A549 (cell line): ENCODE measurements around the gene UBE2H. TPM values are rescaled to one million over a fixed set of nuclear protein-coding genes. Genes with fewer than 3 reads are reported as not detected.

Experiments used
- ATAC-seq, 2 experiments: fragments of 200-7000 bp in 1 of 2; fragments of >200 bp in 1 of 2; cut with Nextera tagmentation in 1 of 2; cut with Tn5 transposase in 1 of 2; 3 replicates each; pipeline versions ENCODE4 v1.8.0 to v1.9.1; 2018 to 2020; ENCODE audit warnings: mild to moderate bottlenecking in 1 of 2, moderate library complexity in 1 of 2
- CTCF ChIA-PET: fragments of 300-600 bp; sonication (Branson Sonifier 250); formaldehyde crosslinking; extraction: SDS; loops from one replicate; lab custom pipeline; 2021; ENCODE audit warnings: antibody characterized with exemption, inconsistent platforms; lab: Yijun Ruan, JAX
- POLR2A ChIA-PET: fragments of 350-600 bp; formaldehyde crosslinking; extraction: SDS; loops from one replicate; lab custom pipeline; 2021; ENCODE audit warnings: antibody characterized with exemption, inconsistent platforms; lab: Yijun Ruan, JAX
- DNase-seq, 2 experiments: peaks; one replicate each; pipeline versions ENCODE4 v3.0.0 to v3.0.0-alpha.2; 2011 to 2016; ENCODE audit warnings: low read depth in 1 of 2, low spot score in 1 of 2
- FAIRE-seq: peaks from 2 replicates; lab custom pipeline; 2011; peaks lifted over from hg19 to GRCh38; lab: Jason Lieb, UNC
- H3K27ac ChIP-seq, 2 experiments: fragments of >200 bp; sonication (Bioruptor Twin); formaldehyde crosslinking; 3 replicates each; pipeline ENCODE4 v1.5.1; 2016 to 2017
- H3K4me1 ChIP-seq: fragments of >200 bp; sonication (Bioruptor Twin); formaldehyde crosslinking; 3 replicates; pipeline ENCODE4 v1.6.1; 2016
- H3K4me2 ChIP-seq: fragments of >200 bp; sonication (Bioruptor Twin); formaldehyde crosslinking; 3 replicates; pipeline ENCODE4 v1.6.1; 2016
- H3K4me3 ChIP-seq: fragments of >200 bp; sonication (Bioruptor Twin); formaldehyde crosslinking; 3 replicates; pipeline ENCODE4 v1.5.1; 2016
- H3K9me3 ChIP-seq: fragments of >200 bp; sonication (Bioruptor Twin); formaldehyde crosslinking; 3 replicates; pipeline ENCODE4 v1.6.1; 2016
- CEBPB ChIP-seq, 2 experiments: fragments of >200 bp in 1 of 2; sonication (Bioruptor Twin) in 1 of 2; formaldehyde crosslinking in 1 of 2; IDR thresholded peaks; 2 replicates each; pipeline ENCODE4 v1.6.1; 2012 to 2016
- CHD4 ChIP-seq: fragments of 200-600 bp; sonication (generic); IDR thresholded peaks from 2 replicates; pipeline ENCODE4 v1.6.1; 2016; ENCODE audit warnings: antibody characterized with exemption, mild to moderate bottlenecking, borderline replicate concordance
- EHF ChIP-seq: fragments of 250-450 bp; sonication (Bioruptor Pico); IDR thresholded peaks from 2 replicates; pipeline ENCODE4 v1.5.0; 2020; ENCODE audit warnings: mild to moderate bottlenecking
- FOSL2 ChIP-seq, 2 experiments: fragments of 450-650 bp in 1 of 2; fragments of >200 bp in 1 of 2; sonication (Bioruptor Twin) in 1 of 2; formaldehyde crosslinking; IDR thresholded peaks; 2 replicates each; pipeline versions ENCODE4 v1.5.0 to v1.6.1; 2016 to 2020; ENCODE audit warnings: mild to moderate bottlenecking in 1 of 2, moderate library complexity in 1 of 2
- GATA3 ChIP-seq: IDR thresholded peaks from 2 replicates; pipeline ENCODE4 v1.6.1; 2012; ENCODE audit warnings: borderline replicate concordance
- HES2 ChIP-seq: fragments of >200 bp; sonication (Bioruptor Twin); formaldehyde crosslinking; IDR thresholded peaks from 2 replicates; pipeline ENCODE4 v1.6.1; 2016
- HEYL ChIP-seq: fragments of 250-450 bp; sonication (Bioruptor Pico); IDR thresholded peaks from 2 replicates; pipeline ENCODE4 v1.8.0; 2021; ENCODE audit warnings: mild to moderate bottlenecking, moderate library complexity
- HOXA7 ChIP-seq: fragments of 250-450 bp; sonication (Bioruptor Pico); IDR thresholded peaks from 2 replicates; pipeline ENCODE4 v1.5.0; 2020; ENCODE audit warnings: mild to moderate bottlenecking, moderate library complexity
- HOXB13 ChIP-seq: fragments of 250-450 bp; sonication (Bioruptor Pico); IDR thresholded peaks from 2 replicates; pipeline ENCODE4 v1.5.0; 2020; ENCODE audit warnings: low read depth, mild to moderate bottlenecking, moderate library complexity
- HOXB5 ChIP-seq: fragments of 250-450 bp; sonication (Bioruptor Pico); IDR thresholded peaks from 2 replicates; pipeline ENCODE4 v1.5.0; 2020; ENCODE audit warnings: mild to moderate bottlenecking, moderate library complexity
- JUNB ChIP-seq: fragments of >200 bp; sonication (Bioruptor Twin); formaldehyde crosslinking; IDR thresholded peaks from 2 replicates; pipeline ENCODE4 v1.6.1; 2016
- MAX ChIP-seq: IDR thresholded peaks from 2 replicates; pipeline ENCODE4 v1.6.1; 2012
- MAZ ChIP-seq: fragments of 150-350 bp; IDR thresholded peaks from 2 replicates; pipeline ENCODE4 v1.6.1; 2014; ENCODE audit warnings: antibody characterized with exemption, low read depth, low read length, borderline replicate concordance
- NFE2L2 ChIP-seq: fragments of 150-350 bp; conservative IDR thresholded peaks from 2 replicates; pipeline ENCODE4 v1.6.1; 2014; ENCODE audit warnings: low read length
- NPAS2 ChIP-seq: fragments of 250-450 bp; sonication (Bioruptor Pico); IDR thresholded peaks from 2 replicates; pipeline ENCODE4 v1.8.0; 2022; ENCODE audit warnings: mild to moderate bottlenecking, moderate library complexity, borderline replicate concordance
- NR3C1 ChIP-seq: fragments of >200 bp; sonication (Bioruptor Twin); formaldehyde crosslinking; IDR thresholded peaks from 3 replicates; pipeline ENCODE4 v1.6.1; 2017
- PHF8 ChIP-seq: fragments of 200-600 bp; sonication (generic); IDR thresholded peaks from 2 replicates; pipeline ENCODE4 v1.6.1; 2016; ENCODE audit warnings: low read depth, mild to moderate bottlenecking, antibody characterized with exemption, moderate library complexity, borderline replicate concordance
- POLR2A ChIP-seq: IDR thresholded peaks from 2 replicates; pipeline ENCODE4 v1.6.1; 2012; ENCODE audit warnings: mild to moderate bottlenecking, low read length
- POLR2AphosphoS2 ChIP-seq: conservative IDR thresholded peaks from 2 replicates; pipeline ENCODE4 v1.6.1; 2012; ENCODE audit warnings: low read length, improper control_type of control experiment, inconsistent platforms
- RARB ChIP-seq: fragments of 250-450 bp; sonication (Bioruptor Pico); IDR thresholded peaks from 2 replicates; pipeline ENCODE4 v1.8.0; 2021; ENCODE audit warnings: mild to moderate bottlenecking, moderate library complexity
- RCOR1 ChIP-seq: fragments of 150-350 bp; IDR thresholded peaks from 2 replicates; pipeline ENCODE4 v1.6.1; 2014; ENCODE audit warnings: antibody characterized with exemption, low read length, low read depth
- RFX5 ChIP-seq: fragments of 450-650 bp; IDR thresholded peaks from 2 replicates; pipeline ENCODE4 v1.7.1; 2014; ENCODE audit warnings: antibody characterized with exemption, mild to moderate bottlenecking, moderate library complexity
- SREBF2 ChIP-seq: fragments of 450-650 bp; IDR thresholded peaks from 2 replicates; pipeline ENCODE4 v1.6.1; 2014; ENCODE audit warnings: mild to moderate bottlenecking, moderate library complexity
- TP53 ChIP-seq: fragments of 250-450 bp; sonication (Bioruptor Pico); IDR thresholded peaks from 2 replicates; pipeline ENCODE4 v1.5.0; 2021; ENCODE audit warnings: mild to moderate bottlenecking, moderate library complexity
- ZFP36 ChIP-seq: fragments of 450-650 bp; IDR thresholded peaks from 2 replicates; pipeline ENCODE4 v1.6.1; 2014; ENCODE audit warnings: borderline replicate concordance; ENCODE audit not compliant: partially characterized antibody
- WGBS: methylation state at CpG from one replicate; pipeline ENCODE4 v1.1.6; 2017; ENCODE audit errors: missing lambda C conversion rate; 5-methylcytosine and 5-hydroxymethylcytosine counted together
- polyA plus RNA-seq, 4 experiments: library from polyadenylated mRNA; depleted of rRNA in 3 of 4; stranded (reverse); fragments of >200 nt; fragmentation: RNase III in 1 of 4; extraction: RNeasy Plus Mini Kit Qiagen cat#74134 plus additional on column Dnase treatment in 1 of 4; gene quantifications; 2 replicates in 3 of 4; 3 replicates in 1 of 4; pipeline ENCODE4 v1.2.3, GENCODE V29; 2011 to 2017
- TF ChIP-seq, protein P1 (sequence below): IDR thresholded peaks from 2 replicates; pipeline ENCODE4 v1.6.1; 2012; ENCODE audit warnings: low read depth, borderline replicate concordance
- TF ChIP-seq, protein P2 (sequence below): fragments of >200 bp; sonication (Bioruptor Twin); formaldehyde crosslinking; IDR thresholded peaks from 3 replicates; pipeline ENCODE4 v1.5.1; 2016

The UBE2H gene
- polyA plus RNA-seq, 2 of the 4 experiments (the other 2 are of a cell fraction), result 73.5 to 99.2 TPM

DNA sequence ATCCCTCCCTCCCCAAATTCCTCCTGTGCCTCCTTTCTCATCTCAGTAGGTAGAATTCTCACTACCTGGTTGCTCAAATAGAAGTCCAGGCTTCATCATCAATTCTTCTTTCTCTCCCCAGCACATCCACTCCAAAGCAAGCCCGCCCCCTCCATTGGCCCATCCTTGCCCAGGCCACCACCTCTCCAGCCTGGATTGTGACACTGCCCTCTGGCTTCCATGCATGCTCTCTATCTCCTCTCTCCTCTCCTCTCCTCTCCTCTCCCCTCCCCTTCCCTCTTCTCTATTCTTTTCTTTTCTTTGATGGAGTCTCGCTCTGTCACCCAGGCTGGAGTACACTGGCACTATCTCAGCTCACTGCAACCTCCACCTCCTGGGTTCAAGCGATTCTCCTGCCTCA, 144.9 kb downstream of the UBE2H start:
- no peak for TF ChIP-seq FOSL2 (IDR thresholded peaks at IDR 0.05)
- TF ChIP-seq FOSL2 (CRISPR knock-in tag; IDR thresholded peaks at IDR 0.05), result no peak
- no peak for TF ChIP-seq CEBPB (IDR thresholded peaks at IDR 0.05)
- TF ChIP-seq POLR2A, result no peak
- no peak for TF ChIP-seq HEYL (CRISPR knock-in tag)
- no peak for TF ChIP-seq NFE2L2
- peak in 1 of 2 experiments; percentile 46 for DNase-seq
- Histone ChIP-seq H3K4me1 (no peaks in the 10 kb centered on the region), H3K9me3 (no peaks in the 10 kb centered on the region), H3K4me3 (no peak overlapping the region), H3K4me2 (no peak overlapping the region), H3K27ac (no peak overlapping the region)
- ATAC-seq, result peak; percentile 65 to 71; a peak in 4 of 6 replicates
- CTCF ChIA-PET, result interaction anchor here (1.3 to 1.4 kb wide), 3 partner anchors 12 to 17 kb away, joined by 3 to 7 read pairs (median 3); no protein-coding TSS in a partner anchor
- FAIRE-seq, result no peak
- POLR2A ChIA-PET, result interaction anchor here (0.6 kb wide), 1 partner anchor 18 kb away, joined by 3 read pairs; no protein-coding TSS in a partner anchor
- 83% methylated on average over 3 of the region's 3 CpGs for WGBS

DNA sequence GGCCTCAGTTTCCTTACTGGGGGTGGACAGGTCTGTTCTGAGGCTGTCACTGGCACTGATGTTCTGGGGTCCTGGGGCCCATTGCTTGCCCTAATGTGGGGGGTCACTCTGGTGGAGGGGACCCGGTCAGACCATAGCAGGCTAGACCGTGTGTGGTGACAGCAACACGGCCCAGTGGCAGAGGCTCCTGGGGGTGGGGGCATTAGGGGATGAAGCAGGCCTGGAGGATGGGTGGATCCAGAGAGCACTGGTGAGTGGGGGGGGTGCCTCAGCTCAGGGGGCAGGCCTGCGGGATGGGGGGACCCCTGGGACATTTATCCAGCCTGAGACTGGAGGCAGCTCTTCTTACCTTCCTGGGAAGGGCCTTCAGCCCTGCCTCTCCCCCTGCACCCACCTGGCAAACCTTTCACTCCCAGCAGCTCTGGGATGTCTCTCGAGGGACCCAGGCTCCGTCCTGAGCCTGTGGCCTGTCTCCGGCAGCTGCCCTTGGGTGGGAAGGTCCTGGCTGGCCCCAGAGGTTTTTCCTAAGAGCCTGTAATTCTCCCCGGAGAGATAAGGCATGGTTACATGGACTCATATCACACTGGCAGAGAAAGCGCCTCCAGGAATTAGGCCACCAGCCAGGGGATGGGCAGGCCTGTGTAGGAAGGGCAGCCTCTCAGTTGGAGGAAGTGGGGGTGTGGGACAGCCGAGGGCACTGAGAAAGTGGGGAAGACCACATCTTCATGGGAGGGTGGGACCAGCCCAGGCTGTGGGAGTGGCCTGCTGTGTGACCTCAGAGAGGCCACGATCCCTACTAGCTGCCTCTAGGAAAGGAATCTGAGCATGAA, 147.7 kb downstream of the UBE2H start:
- no peak for TF ChIP-seq NFE2L2
- no peak for TF ChIP-seq MAZ
- no peak for TF ChIP-seq RCOR1
- TF ChIP-seq ZFP36, result no peak
- no peak for TF ChIP-seq TP53 (CRISPR knock-in tag)
- TF ChIP-seq, protein P1, sequence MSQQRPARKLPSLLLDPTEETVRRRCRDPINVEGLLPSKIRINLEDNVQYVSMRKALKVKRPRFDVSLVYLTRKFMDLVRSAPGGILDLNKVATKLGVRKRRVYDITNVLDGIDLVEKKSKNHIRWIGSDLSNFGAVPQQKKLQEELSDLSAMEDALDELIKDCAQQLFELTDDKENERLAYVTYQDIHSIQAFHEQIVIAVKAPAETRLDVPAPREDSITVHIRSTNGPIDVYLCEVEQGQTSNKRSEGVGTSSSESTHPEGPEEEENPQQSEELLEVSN, result no peak
- TF ChIP-seq, all 56 proteins: peak for 0
- no peak overlapping the region for H3K4me3 ChIP-seq
- no peak overlapping the region for H3K4me2 ChIP-seq
- ATAC-seq (peak in 1 of 2 experiments; percentile 11; a peak in 2 of 6 replicates), DNase-seq (no peak), FAIRE-seq (no peak)
- H3K4me1 ChIP-seq, result no peaks in the 10 kb centered on the region
- ChIA-PET CTCF (interaction anchor here (0.6 to 3.3 kb wide), 5 partner anchors 10 to 835 kb away, joined by 3 to 20 read pairs (median 3); no protein-coding TSS in a partner anchor), POLR2A (no interaction called here)
- 68% methylated on average over 7 of the region's 11 CpGs for WGBS
- H3K27ac ChIP-seq, result no peak overlapping the region
- H3K9me3 ChIP-seq, result no peaks in the 10 kb centered on the region

GRCh38 chr7:129804111-129804889, 148.5 kb downstream of the UBE2H start:
- DNase-seq (no peak), FAIRE-seq (no peak), ATAC-seq (no peak)
- no peaks in the 10 kb centered on the region for H3K4me1 ChIP-seq
- H3K27ac ChIP-seq, result no peak overlapping the region
- H3K4me2 ChIP-seq, result no peak overlapping the region
- H3K9me3 ChIP-seq, result no peaks in the 10 kb centered on the region
- no peak for TF ChIP-seq HOXA7
- TF ChIP-seq EHF (CRISPR knock-in tag), result no peak
- TF ChIP-seq HOXB13 (CRISPR knock-in tag), result no peak
- no peak for TF ChIP-seq ZFP36
- TF ChIP-seq, protein P2, sequence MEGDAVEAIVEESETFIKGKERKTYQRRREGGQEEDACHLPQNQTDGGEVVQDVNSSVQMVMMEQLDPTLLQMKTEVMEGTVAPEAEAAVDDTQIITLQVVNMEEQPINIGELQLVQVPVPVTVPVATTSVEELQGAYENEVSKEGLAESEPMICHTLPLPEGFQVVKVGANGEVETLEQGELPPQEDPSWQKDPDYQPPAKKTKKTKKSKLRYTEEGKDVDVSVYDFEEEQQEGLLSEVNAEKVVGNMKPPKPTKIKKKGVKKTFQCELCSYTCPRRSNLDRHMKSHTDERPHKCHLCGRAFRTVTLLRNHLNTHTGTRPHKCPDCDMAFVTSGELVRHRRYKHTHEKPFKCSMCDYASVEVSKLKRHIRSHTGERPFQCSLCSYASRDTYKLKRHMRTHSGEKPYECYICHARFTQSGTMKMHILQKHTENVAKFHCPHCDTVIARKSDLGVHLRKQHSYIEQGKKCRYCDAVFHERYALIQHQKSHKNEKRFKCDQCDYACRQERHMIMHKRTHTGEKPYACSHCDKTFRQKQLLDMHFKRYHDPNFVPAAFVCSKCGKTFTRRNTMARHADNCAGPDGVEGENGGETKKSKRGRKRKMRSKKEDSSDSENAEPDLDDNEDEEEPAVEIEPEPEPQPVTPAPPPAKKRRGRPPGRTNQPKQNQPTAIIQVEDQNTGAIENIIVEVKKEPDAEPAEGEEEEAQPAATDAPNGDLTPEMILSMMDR, result no peak
- no peak for TF ChIP-seq CEBPB (IDR thresholded peaks at IDR 0.05)
- no peak for TF ChIP-seq GATA3
- TF ChIP-seq JUNB, result no peak
- TF ChIP-seq MAX, result no peak
- TF ChIP-seq HOXB5, result no peak
- no peak for TF ChIP-seq POLR2AphosphoS2
- TF ChIP-seq SREBF2, result no peak
- no peak for TF ChIP-seq RARB (CRISPR knock-in tag)
- no peak for TF ChIP-seq NR3C1
- TF ChIP-seq NPAS2 (CRISPR knock-in tag), result no peak
- TF ChIP-seq CHD4, result no peak
- no peak for TF ChIP-seq PHF8
- TF ChIP-seq RFX5, result no peak
- TF ChIP-seq HES2, result no peak
- WGBS, result 82% methylated on average over 22 of the region's 22 CpGs
- ChIA-PET CTCF (interaction anchor here (1.2 to 3.3 kb wide), 4 partner anchors 9 to 26 kb away, joined by 3 to 20 read pairs (median 4); no protein-coding TSS in a partner anchor), POLR2A (no interaction called here)
- H3K4me3 ChIP-seq, result no peak overlapping the region
